PC-9 (cell line): ENCODE data around the gene ATP6V0E1.

ENCODE experiments used
- CTCF ChIP-seq: fragments of 200-600 bp; sonication (generic); conservative IDR thresholded peaks from 2 replicates; pipeline ENCODE4 v1.6.1; 2017; ENCODE audit warnings: mixed run types, antibody characterized with exemption, mild to moderate bottlenecking, moderate library complexity
- EZH2 ChIP-seq: fragments of 200-600 bp; sonication (generic); IDR thresholded peaks from 2 replicates; pipeline ENCODE4 v1.8.0; 2017; ENCODE audit warnings: antibody characterized with exemption, low read depth

GRCh38 chr5:173069671-173070070, 86.1 kb downstream of the ATP6V0E1 start:
- TF ChIP-seq CTCF (no peak), EZH2 (no peak)
